SJCRH30 (cell line): Measurements from ENCODE around the gene ADSL. TPM values are rescaled to one million over a fixed set of nuclear protein-coding genes. Genes with fewer than 3 reads are reported as not detected.
A peak's percentile ranks its signal among the peaks of the same experiment; 100 is the strongest.

ENCODE experiments used
- DNase-seq, 2 experiments: peaks; one replicate each; pipeline ENCODE4 v3.0.0-alpha.2; 2015 to 2020
- H3K27ac ChIP-seq: fragments of 250-450 bp; sonication (Bioruptor Pico); 2 replicates; pipeline ENCODE4 v1.5.1; 2020; ENCODE audit warnings: mild to moderate bottlenecking, moderate library complexity
- H3K27me3 ChIP-seq: fragments of 250-450 bp; sonication (Bioruptor Pico); 2 replicates; pipeline ENCODE4 v1.5.1; 2020; ENCODE audit warnings: mild to moderate bottlenecking, moderate library complexity
- H3K36me3 ChIP-seq: fragments of 250-450 bp; sonication (Bioruptor Pico); 2 replicates; pipeline ENCODE4 v1.5.1; 2020; ENCODE audit warnings: mild to moderate bottlenecking, moderate library complexity
- H3K4me1 ChIP-seq: fragments of 250-450 bp; sonication (Bioruptor Pico); 2 replicates; pipeline ENCODE4 v1.5.1; 2020; ENCODE audit warnings: mild to moderate bottlenecking, moderate library complexity
- H3K4me3 ChIP-seq: fragments of 250-450 bp; sonication (Bioruptor Pico); 2 replicates; pipeline ENCODE4 v1.5.1; 2020; ENCODE audit warnings: mild to moderate bottlenecking, moderate library complexity
- H3K9me3 ChIP-seq: fragments of 250-450 bp; sonication (Bioruptor Pico); replicated peaks from 2 replicates; pipeline ENCODE4 v1.5.1; 2020; ENCODE audit warnings: mild to moderate bottlenecking, moderate library complexity
- total RNA-seq: library from RNA; depleted of rRNA; stranded (reverse); fragments of >200 nt; shearing (Covaris generic); gene quantifications from 2 replicates; pipeline ENCODE4 v1.2.3, GENCODE V29; 2014

The ADSL gene
- total RNA-seq, 1 experiment from 2014 or later, result 134 TPM

GRCh38 chr22:40322021-40322420 lies 24.3 kb upstream of the ADSL start:
- Histone ChIP-seq H3K9me3 (no peaks in the 10 kb centered on the region), H3K4me1 (peaks cover 5% of the 10 kb centered on the region; the same call in 1 of the 2 replicates), H3K27ac (no peak overlapping the region), H3K36me3 (peaks cover 10% of the 10 kb centered on the region), H3K27me3 (no peaks in the 10 kb centered on the region), H3K4me3 (no peak overlapping the region)
- no peak for DNase-seq

GRCh38 chr22:40322818-40323447 lies 23.4 kb upstream of the ADSL start:
- Histone ChIP-seq H3K4me1 (peaks cover 12% of the 10 kb centered on the region; the same call in 1 of the 2 replicates), H3K27me3 (no peaks in the 10 kb centered on the region), H3K27ac (no peak overlapping the region), H3K36me3 (peaks cover 2% of the 10 kb centered on the region; the same call in 1 of the 2 replicates), H3K9me3 (no peaks in the 10 kb centered on the region), H3K4me3 (no peak overlapping the region)
- no peak for DNase-seq

- no peak overlapping the region for H3K4me3 ChIP-seq
- H3K27me3 ChIP-seq, result no peaks in the 10 kb centered on the region
- no peak for DNase-seq
- peaks cover 15% of the 10 kb centered on the region; the same call in 1 of the 2 replicates for H3K4me1 ChIP-seq
- no peak overlapping the region for H3K27ac ChIP-seq
- H3K36me3 ChIP-seq, result no peaks in the 10 kb centered on the region
- H3K9me3 ChIP-seq, result no peaks in the 10 kb centered on the region
Measured at GRCh38 chr22:40323681-40324171, 22.6 kb upstream of the ADSL start.

GRCh38 chr22:40324468-40325305 lies 21.6 kb upstream of the ADSL start:
- DNase-seq, result no peak
- no peaks in the 10 kb centered on the region for H3K27me3 ChIP-seq
- peaks cover 15% of the 10 kb centered on the region; the same call in 1 of the 2 replicates for H3K4me1 ChIP-seq
- H3K36me3 ChIP-seq, result no peaks in the 10 kb centered on the region
- no peaks in the 10 kb centered on the region for H3K9me3 ChIP-seq
- no peak overlapping the region for H3K27ac ChIP-seq
- H3K4me3 ChIP-seq, result no peak overlapping the region

- H3K27me3 ChIP-seq, result no peaks in the 10 kb centered on the region
- H3K36me3 ChIP-seq, result no peaks in the 10 kb centered on the region; the same call in 1 of the 2 replicates
- H3K9me3 ChIP-seq, result no peaks in the 10 kb centered on the region
- H3K27ac ChIP-seq, result no peak overlapping the region
- no peak for DNase-seq
- H3K4me1 ChIP-seq, result peaks cover 15% of the 10 kb centered on the region; the same call in 1 of the 2 replicates
- no peak overlapping the region for H3K4me3 ChIP-seq
Measured at GRCh38 chr22:40325315-40325714, 21.0 kb upstream of the ADSL start.

- H3K9me3 ChIP-seq, result no peaks in the 10 kb centered on the region
- H3K4me1 ChIP-seq, result peaks cover 15% of the 10 kb centered on the region; the same call in 1 of the 2 replicates
- peak overlapping the region; percentile 1; the same call in 1 of the 2 replicates for H3K4me3 ChIP-seq
- H3K27ac ChIP-seq, result peak overlapping the region; percentile 61
- peak; percentile 43 to 62 for DNase-seq
- H3K36me3 ChIP-seq, result no peaks in the 10 kb centered on the region; the same call in 1 of the 2 replicates
- H3K27me3 ChIP-seq, result no peaks in the 10 kb centered on the region
Measured at GRCh38 chr22:40326905-40327735, 19.2 kb upstream of the ADSL start.

- H3K4me3 ChIP-seq, result no peak overlapping the region
- H3K36me3 ChIP-seq, result no peaks in the 10 kb centered on the region; the same call in 1 of the 2 replicates
- H3K27me3 ChIP-seq, result no peaks in the 10 kb centered on the region
- H3K4me1 ChIP-seq, result peaks cover 15% of the 10 kb centered on the region; the same call in 1 of the 2 replicates
- DNase-seq, result no peak
- H3K9me3 ChIP-seq, result no peaks in the 10 kb centered on the region
- no peak overlapping the region for H3K27ac ChIP-seq
Measured at GRCh38 chr22:40328546-40329456, 17.5 kb upstream of the ADSL start.

GRCh38 chr22:40329466-40329865 lies 16.8 kb upstream of the ADSL start:
- DNase-seq, result no peak
- Histone ChIP-seq H3K4me3 (no peak overlapping the region), H3K27me3 (no peaks in the 10 kb centered on the region), H3K4me1 (peaks cover 15% of the 10 kb centered on the region; the same call in 1 of the 2 replicates), H3K9me3 (no peaks in the 10 kb centered on the region), H3K36me3 (no peaks in the 10 kb centered on the region; the same call in 1 of the 2 replicates), H3K27ac (no peak overlapping the region)

GRCh38 chr22:40330086-40330485 lies 16.2 kb upstream of the ADSL start:
- H3K27me3 ChIP-seq, result no peaks in the 10 kb centered on the region
- H3K9me3 ChIP-seq, result no peaks in the 10 kb centered on the region
- peaks cover 15% of the 10 kb centered on the region; the same call in 1 of the 2 replicates for H3K4me1 ChIP-seq
- H3K27ac ChIP-seq, result no peak overlapping the region
- no peak for DNase-seq
- H3K4me3 ChIP-seq, result no peak overlapping the region
- H3K36me3 ChIP-seq, result no peaks in the 10 kb centered on the region; the same call in 1 of the 2 replicates

- peak in 1 of 2 experiments; percentile 5 for DNase-seq
- no peaks in the 10 kb centered on the region for H3K9me3 ChIP-seq
- H3K27me3 ChIP-seq, result no peaks in the 10 kb centered on the region
- H3K4me3 ChIP-seq, result no peak overlapping the region
- no peak overlapping the region for H3K27ac ChIP-seq
- H3K36me3 ChIP-seq, result no peaks in the 10 kb centered on the region; the same call in 1 of the 2 replicates
- peaks cover 15% of the 10 kb centered on the region; the same call in 1 of the 2 replicates for H3K4me1 ChIP-seq
Measured at GRCh38 chr22:40330615-40331014, 15.7 kb upstream of the ADSL start.

- H3K27ac ChIP-seq, result no peak overlapping the region
- no peaks in the 10 kb centered on the region; the same call in 1 of the 2 replicates for H3K36me3 ChIP-seq
- H3K4me3 ChIP-seq, result no peak overlapping the region
- H3K4me1 ChIP-seq, result peaks cover 12% of the 10 kb centered on the region; the same call in 1 of the 2 replicates
- H3K9me3 ChIP-seq, result no peaks in the 10 kb centered on the region
- no peaks in the 10 kb centered on the region for H3K27me3 ChIP-seq
- DNase-seq, result no peak
Measured at GRCh38 chr22:40331706-40332105, 14.6 kb upstream of the ADSL start.

- no peaks in the 10 kb centered on the region for H3K27me3 ChIP-seq
- no peak overlapping the region for H3K4me3 ChIP-seq
- no peak for DNase-seq
- no peak overlapping the region for H3K27ac ChIP-seq
- H3K9me3 ChIP-seq, result no peaks in the 10 kb centered on the region
- peaks cover 7% of the 10 kb centered on the region; the same call in 1 of the 2 replicates for H3K4me1 ChIP-seq
- H3K36me3 ChIP-seq, result no peaks in the 10 kb centered on the region; the same call in 1 of the 2 replicates
Measured at GRCh38 chr22:40332319-40332781, 13.9 kb upstream of the ADSL start.

GRCh38 chr22:40334060-40334459 lies 12.2 kb upstream of the ADSL start:
- no peak for DNase-seq
- no peak overlapping the region for H3K27ac ChIP-seq

More at GRCh38 chr22:40334060-40334459, 12.2 kb upstream of the ADSL start:
- Histone ChIP-seq H3K9me3 (no peaks in the 10 kb centered on the region), H3K4me3 (no peak overlapping the region), H3K27me3 (no peaks in the 10 kb centered on the region), H3K36me3 (no peaks in the 10 kb centered on the region; the same call in 1 of the 2 replicates), H3K4me1 (no peaks in the 10 kb centered on the region)
